Trophoblast cell (in vitro differentiated cells and primary cell): ENCODE measurements around the gene SMAD3.

Experiments used
- DNase-seq, 2 donors: peaks; one replicate each; pipeline ENCODE4 v3.0.0-alpha.2; 2016
- H2AFZ ChIP-seq: 2 replicates; pipeline ENCODE4 v1.6.1; 2013; ENCODE audit warnings: low read length, moderate library complexity, mild to moderate bottlenecking; ENCODE audit not compliant: insufficient read depth, poor library complexity
- H2AK5ac ChIP-seq: 2 replicates; pipeline ENCODE4 v1.6.1; 2013; ENCODE audit warnings: mild to moderate bottlenecking, low read length
- H2BK120ac ChIP-seq: 2 replicates; pipeline ENCODE4 v1.6.1; 2013; ENCODE audit warnings: low read length, mild to moderate bottlenecking, moderate library complexity; ENCODE audit not compliant: insufficient read depth, poor library complexity
- H2BK12ac ChIP-seq: 2 replicates; pipeline ENCODE4 v1.6.1; 2013; ENCODE audit warnings: mild to moderate bottlenecking, low read length, moderate library complexity
- H2BK5ac ChIP-seq: 2 replicates; pipeline ENCODE4 v1.6.1; 2013; ENCODE audit warnings: low read length, low read depth, moderate library complexity, mild to moderate bottlenecking; ENCODE audit not compliant: poor library complexity
- H3K14ac ChIP-seq: 2 replicates; pipeline ENCODE4 v1.6.1; 2013; ENCODE audit warnings: mild to moderate bottlenecking, low read length
- H3K18ac ChIP-seq: 2 replicates; pipeline ENCODE4 v1.6.1; 2013; ENCODE audit warnings: mild to moderate bottlenecking, low read length
- H3K23ac ChIP-seq: 2 replicates; pipeline ENCODE4 v1.6.1; 2013; ENCODE audit warnings: low read length
- H3K27ac ChIP-seq: 2 replicates; pipeline ENCODE4 v1.5.1; 2013; ENCODE audit warnings: low read depth, mild to moderate bottlenecking, inconsistent platforms, low read length, moderate library complexity
- H3K27me3 ChIP-seq: 2 replicates; pipeline ENCODE4 v1.6.1; 2013; ENCODE audit warnings: inconsistent platforms, mild to moderate bottlenecking, low read length, moderate library complexity; ENCODE audit not compliant: insufficient read depth
- H3K36me3 ChIP-seq, 2 experiments: 1 replicate in 1 of 2; 2 replicates in 1 of 2; pipeline ENCODE4 v1.6.1; 2013; ENCODE audit warnings: low read length in 2 of 2, mild to moderate bottlenecking in 2 of 2, moderate library complexity in 1 of 2; ENCODE audit not compliant: insufficient read depth in 2 of 2, control insufficient read depth in 1 of 2
- H3K4ac ChIP-seq: 2 replicates; pipeline ENCODE4 v1.6.1; 2013; ENCODE audit warnings: low read depth, mild to moderate bottlenecking, low read length, moderate library complexity
- H3K4me1 ChIP-seq, 2 experiments: 1 replicate in 1 of 2; 2 replicates in 1 of 2; pipeline ENCODE4 v1.6.1; 2013; ENCODE audit warnings: low read length in 2 of 2, mild to moderate bottlenecking in 2 of 2, moderate library complexity in 1 of 2; ENCODE audit not compliant: insufficient read depth in 2 of 2, control insufficient read depth in 1 of 2
- H3K4me2 ChIP-seq: 2 replicates; pipeline ENCODE4 v1.6.1; 2013; ENCODE audit warnings: inconsistent platforms, mild to moderate bottlenecking, low read length, moderate library complexity
- H3K4me3 ChIP-seq: 2 replicates; pipeline ENCODE4 v1.5.1; 2013; ENCODE audit warnings: mild to moderate bottlenecking, low read depth, low read length, inconsistent platforms
- H3K79me1 ChIP-seq: one replicate; pipeline ENCODE4 v1.6.1; 2013; ENCODE audit warnings: low read length
- H3K79me2 ChIP-seq: 2 replicates; pipeline ENCODE4 v1.6.1; 2013; ENCODE audit warnings: low read length, mild to moderate bottlenecking; ENCODE audit not compliant: control insufficient read depth, insufficient read depth, poor library complexity
- H3K9ac ChIP-seq: 2 replicates; pipeline ENCODE4 v1.6.1; 2013; ENCODE audit warnings: mild to moderate bottlenecking, low read length
- H3K9me3 ChIP-seq: 2 replicates; pipeline ENCODE4 v1.6.1; 2013; ENCODE audit warnings: low read depth, mild to moderate bottlenecking, control low read depth, inconsistent platforms, low read length; ENCODE audit not compliant: insufficient read depth
- H4K12ac ChIP-seq: 2 replicates; pipeline ENCODE4 v1.6.1; 2013; ENCODE audit warnings: low read depth, mild to moderate bottlenecking, low read length, moderate library complexity
- H4K8ac ChIP-seq: 2 replicates; pipeline ENCODE4 v1.6.1; 2013; ENCODE audit warnings: low read depth, mild to moderate bottlenecking, low read length, moderate library complexity
- H4K91ac ChIP-seq: one replicate; pipeline ENCODE4 v1.6.1; 2013; ENCODE audit warnings: low read depth, mild to moderate bottlenecking, low read length, moderate library complexity
- WGBS: extraction: QIAGEN DNeasy Blood & Tissue Kit; methylation state at CpG from one replicate; pipeline ENCODE4 v1.1.7; 2013; ENCODE audit warnings: missing lambda C conversion rate; ENCODE audit not compliant: insufficient read length, insufficient coverage; ENCODE audit errors: extremely low coverage; 5-methylcytosine and 5-hydroxymethylcytosine counted together

The SMAD3 gene

DNA sequence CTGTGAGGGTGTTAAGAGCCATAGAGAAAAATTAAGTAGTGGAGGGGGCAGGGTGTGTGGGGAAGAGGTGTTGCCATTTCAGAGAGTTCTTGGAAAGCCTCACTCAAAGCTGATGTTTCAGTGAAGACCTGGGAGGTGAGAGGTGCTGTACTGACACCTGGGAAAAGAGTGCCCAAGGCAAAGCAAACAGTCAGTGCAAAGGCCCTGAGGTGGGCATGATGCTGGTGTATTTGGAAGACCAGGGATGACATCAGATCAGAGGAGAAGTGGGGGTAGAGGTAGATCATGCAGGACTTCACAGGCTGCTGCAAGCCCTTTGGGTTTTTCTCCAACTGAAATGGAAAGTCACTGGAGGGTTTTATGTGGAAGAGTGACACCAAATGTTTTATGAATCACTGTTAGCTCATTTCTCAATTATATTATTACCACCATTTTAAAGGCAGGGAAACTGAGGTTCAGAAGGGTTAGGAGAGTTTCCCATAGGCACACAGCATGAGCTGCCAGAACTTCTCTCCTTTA is 42.8 kb upstream of the SMAD3 start:
- H3K14ac ChIP-seq, result no peak overlapping the region
- H3K9me3 ChIP-seq, result no peaks in the 10 kb centered on the region
- H4K91ac ChIP-seq, result peak overlapping the region; percentile 16
- peak overlapping the region; percentile 40 for H2BK12ac ChIP-seq
- H3K4ac ChIP-seq, result no peak overlapping the region
- no peak for DNase-seq
- no peaks in the 10 kb centered on the region for H3K36me3 ChIP-seq
- no peaks in the 10 kb centered on the region for H3K79me2 ChIP-seq
- H3K9ac ChIP-seq, result no peak overlapping the region
- no peak overlapping the region for H3K4me2 ChIP-seq
- H3K27ac ChIP-seq, result no peak overlapping the region
- no peak overlapping the region for H2BK120ac ChIP-seq
- H3K18ac ChIP-seq, result no peak overlapping the region
- no peak overlapping the region for H4K8ac ChIP-seq
- H3K4me1 ChIP-seq, result peaks cover 21 to 24% of the 10 kb centered on the region in 2 experiments
- H2BK5ac ChIP-seq, result no peak overlapping the region
- H3K79me1 ChIP-seq, result peaks cover 21% of the 10 kb centered on the region
- no peak overlapping the region for H4K12ac ChIP-seq
- no peaks in the 10 kb centered on the region for H3K27me3 ChIP-seq
- peak overlapping the region; percentile 88 for H2AK5ac ChIP-seq
- H3K4me3 ChIP-seq, result no peak overlapping the region
- H2AFZ ChIP-seq, result no peak overlapping the region
- H3K23ac ChIP-seq, result no peak overlapping the region

DNA sequence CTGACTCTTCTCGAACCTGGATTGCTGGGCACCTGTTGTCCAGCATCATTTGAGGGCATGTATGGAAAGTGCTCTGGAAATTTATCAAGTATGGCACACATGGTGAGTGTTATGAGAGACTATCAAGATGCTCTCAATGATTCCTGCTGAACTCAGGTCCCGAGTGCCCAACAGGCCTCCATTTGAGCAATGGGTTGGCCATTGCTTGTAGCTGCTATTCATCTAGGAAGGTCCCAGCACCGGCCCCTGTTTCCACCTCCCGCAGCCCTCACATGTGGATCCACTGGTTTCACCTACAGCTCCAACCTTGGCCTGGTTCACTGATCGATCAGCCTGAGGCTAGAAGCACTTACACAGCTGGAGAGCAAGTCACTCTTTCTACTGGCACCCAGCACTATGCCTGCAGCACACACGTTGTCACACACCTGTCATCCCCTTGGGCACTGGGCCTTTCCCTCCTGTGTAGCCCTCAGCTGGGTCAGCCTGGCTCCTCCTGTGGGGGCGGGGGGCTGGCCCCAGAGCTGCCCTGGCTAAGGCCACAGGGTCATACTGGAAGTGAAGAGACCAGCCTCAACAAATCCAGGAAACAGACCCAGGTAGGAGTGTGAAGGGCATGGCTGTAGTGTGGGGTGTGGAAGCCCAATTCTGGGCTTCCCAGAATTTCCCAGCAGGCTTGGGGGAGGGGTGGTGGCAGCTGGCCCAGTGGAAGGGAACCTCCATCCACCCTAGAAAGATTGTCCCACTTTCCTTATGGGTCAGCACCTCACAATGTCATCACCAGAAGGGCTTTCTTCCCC is 41.7 kb upstream of the SMAD3 start:
- peak overlapping the region; percentile 13 for H2BK5ac ChIP-seq
- H4K8ac ChIP-seq, result no peak overlapping the region
- peaks cover 21 to 24% of the 10 kb centered on the region in 2 experiments for H3K4me1 ChIP-seq
- H3K18ac ChIP-seq, result peak overlapping the region; percentile 12
- peak overlapping the region; percentile 6 for H2BK120ac ChIP-seq
- H2AFZ ChIP-seq, result no peak overlapping the region
- no peaks in the 10 kb centered on the region for H3K79me2 ChIP-seq
- no peak overlapping the region for H3K9ac ChIP-seq
- peak overlapping the region; percentile 52 for H4K91ac ChIP-seq
- no peaks in the 10 kb centered on the region for H3K9me3 ChIP-seq
- H3K4me3 ChIP-seq, result no peak overlapping the region
- H2BK12ac ChIP-seq, result peak overlapping the region; percentile 46
- peak overlapping the region; percentile 17 for H3K4me2 ChIP-seq
- WGBS, result no CpG with 5 or more reads among the region's 7 CpGs
- H3K14ac ChIP-seq, result peak overlapping the region; percentile 37
- peaks cover 19% of the 10 kb centered on the region for H3K79me1 ChIP-seq
- H3K4ac ChIP-seq, result no peak overlapping the region
- H3K23ac ChIP-seq, result no peak overlapping the region
- peak overlapping the region; percentile 30 for H3K27ac ChIP-seq
- H3K36me3 ChIP-seq, result no peaks in the 10 kb centered on the region
- H2AK5ac ChIP-seq, result no peak overlapping the region
- no peaks in the 10 kb centered on the region for H3K27me3 ChIP-seq
- DNase-seq, result peak; percentile 89 to 95
- H4K12ac ChIP-seq, result no peak overlapping the region

DNA sequence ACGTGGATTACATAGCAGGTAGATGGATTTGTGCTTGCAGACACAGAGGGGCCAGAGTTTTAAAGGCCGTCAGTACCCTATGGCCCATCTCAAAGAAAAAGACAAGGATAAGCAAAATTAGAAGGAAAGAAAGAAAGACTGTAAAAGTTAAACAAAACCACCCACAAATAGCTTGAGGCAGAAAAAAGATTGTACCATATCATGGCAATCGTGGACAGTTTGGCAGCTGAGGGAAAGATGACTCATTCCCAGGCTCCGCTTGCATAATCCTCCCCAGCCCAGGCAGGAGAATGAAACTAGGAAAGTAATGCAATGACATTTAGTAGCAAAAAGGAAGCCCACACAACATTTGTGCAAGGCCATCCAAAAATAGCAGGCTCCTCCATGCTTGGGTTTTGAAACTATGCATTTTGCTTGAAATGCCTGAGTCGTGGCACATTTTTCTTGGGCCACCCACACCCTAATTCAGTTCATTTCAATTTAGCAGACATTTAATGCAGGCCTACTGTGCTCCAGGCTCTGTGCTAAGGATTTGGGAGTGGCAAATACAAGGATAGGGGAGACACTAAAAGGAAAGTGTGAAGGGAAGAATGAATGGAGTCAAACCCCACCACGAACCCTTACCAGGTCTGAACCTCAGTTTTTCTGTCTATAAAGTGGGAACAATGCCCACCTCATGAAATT is 40.9 kb upstream of the SMAD3 start:
- H3K27me3 ChIP-seq, result no peaks in the 10 kb centered on the region
- H2BK120ac ChIP-seq, result peak overlapping the region; percentile 81
- no peaks in the 10 kb centered on the region for H3K79me2 ChIP-seq
- H3K9ac ChIP-seq, result no peak overlapping the region
- H3K9me3 ChIP-seq, result no peaks in the 10 kb centered on the region
- H3K4me3 ChIP-seq, result no peak overlapping the region
- H3K27ac ChIP-seq, result peak overlapping the region; percentile 51
- H3K23ac ChIP-seq, result no peak overlapping the region
- no peak overlapping the region for H2AFZ ChIP-seq
- H4K91ac ChIP-seq, result peak overlapping the region; percentile 79
- peaks cover 21 to 24% of the 10 kb centered on the region in 2 experiments for H3K4me1 ChIP-seq
- DNase-seq, result peak; percentile 87 to 98
- no peak overlapping the region for H4K12ac ChIP-seq
- no CpG with 5 or more reads among the region's 6 CpGs for WGBS
- peak overlapping the region; percentile 48 for H4K8ac ChIP-seq
- H3K4me2 ChIP-seq, result peak overlapping the region; percentile 17
- peak overlapping the region; percentile 44 for H2BK5ac ChIP-seq
- no peak overlapping the region for H2AK5ac ChIP-seq
- H2BK12ac ChIP-seq, result peak overlapping the region; percentile 95
- H3K36me3 ChIP-seq, result no peaks in the 10 kb centered on the region
- H3K79me1 ChIP-seq, result peaks cover 19% of the 10 kb centered on the region
- H3K14ac ChIP-seq, result no peak overlapping the region
- H3K18ac ChIP-seq, result no peak overlapping the region
- no peak overlapping the region for H3K4ac ChIP-seq

DNA sequence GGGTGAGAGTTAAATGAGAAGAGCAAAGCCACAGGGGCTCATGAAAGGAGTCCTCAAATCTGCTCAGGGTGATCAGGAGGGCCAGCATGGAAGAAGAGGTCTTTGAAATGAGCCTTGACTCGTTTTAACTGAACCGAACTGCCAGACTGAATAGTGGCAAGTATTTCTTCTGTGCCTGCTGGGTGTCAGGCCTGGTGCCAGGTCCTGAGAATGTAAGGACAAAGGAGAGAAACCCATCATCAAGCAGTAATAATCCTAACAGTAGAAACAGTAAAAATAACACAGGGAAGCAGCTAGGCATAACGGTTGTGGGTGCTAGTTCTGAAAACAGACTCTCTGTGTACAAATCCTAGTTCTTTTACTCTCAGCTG is 40.4 kb upstream of the SMAD3 start:
- Histone ChIP-seq H3K14ac (peak overlapping the region; percentile 58), H2BK120ac (peak overlapping the region; percentile 81), H3K27ac (peak overlapping the region; percentile 51), H4K91ac (peak overlapping the region; percentile 79), H2AFZ (no peak overlapping the region), H3K18ac (no peak overlapping the region), H3K79me2 (no peaks in the 10 kb centered on the region), H3K4me2 (no peak overlapping the region), H3K9ac (no peak overlapping the region), H3K36me3 (no peaks in the 10 kb centered on the region), H3K9me3 (no peaks in the 10 kb centered on the region), H3K4me3 (no peak overlapping the region), H3K27me3 (no peaks in the 10 kb centered on the region), H3K4me1 (peaks cover 21 to 24% of the 10 kb centered on the region in 2 experiments), H2BK12ac (peak overlapping the region; percentile 95), H4K12ac (no peak overlapping the region), H3K79me1 (peaks cover 19% of the 10 kb centered on the region), H2AK5ac (peak overlapping the region; percentile 64), H3K23ac (no peak overlapping the region), H2BK5ac (peak overlapping the region; percentile 44), H4K8ac (peak overlapping the region; percentile 48), H3K4ac (peak overlapping the region; percentile 64)
- WGBS, result no CpG with 5 or more reads among the region's 3 CpGs
- DNase-seq, result no peak
